ENCODE data around the gene KANK3. TPM values are rescaled to one million over a fixed set of nuclear protein-coding genes. Genes with fewer than 3 reads are reported as not detected.
A peak's percentile ranks its signal among the peaks of the same experiment; 100 is the strongest.

The KANK3 gene
- total and polyA plus RNA-seq, 2 donors, result 8.1 to 13.0 TPM

DNA sequence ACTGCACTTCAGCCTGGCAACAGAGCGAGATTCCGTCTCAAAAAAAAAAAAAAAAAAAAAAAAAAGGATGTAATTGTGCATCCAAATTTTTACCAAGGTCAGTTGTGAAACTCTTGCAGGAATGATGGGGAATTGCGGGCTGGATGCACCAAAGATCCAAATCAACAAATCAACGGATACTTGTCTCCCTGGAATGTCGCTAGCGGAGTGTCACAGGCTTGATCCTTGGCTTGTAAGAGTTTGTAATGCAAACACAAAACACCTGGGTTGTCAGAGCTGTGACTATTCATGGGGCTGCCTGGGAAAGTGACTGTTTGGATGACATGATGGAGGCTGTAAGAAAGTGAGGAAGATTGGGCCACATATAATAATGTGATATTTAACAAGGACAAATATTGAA lies 4.2 kb downstream of the KANK3 start:
- 63% methylated on average over 6 of the region's 6 CpGs for WGBS
- peaks cover 2% of the 10 kb centered on the region for H3K4me1 ChIP-seq (ENCODE audit: insufficient read depth)
- no peak overlapping the region for H3K27ac ChIP-seq (ENCODE audit: low read depth)
- no peaks in the 10 kb centered on the region for H3K36me3 ChIP-seq (ENCODE audit: insufficient read depth)
- no peak overlapping the region for H3K4me3 ChIP-seq (ENCODE audit: low read depth, low read length)
- no peak for DNase-seq (ENCODE audit: extremely low spot score)

DNA sequence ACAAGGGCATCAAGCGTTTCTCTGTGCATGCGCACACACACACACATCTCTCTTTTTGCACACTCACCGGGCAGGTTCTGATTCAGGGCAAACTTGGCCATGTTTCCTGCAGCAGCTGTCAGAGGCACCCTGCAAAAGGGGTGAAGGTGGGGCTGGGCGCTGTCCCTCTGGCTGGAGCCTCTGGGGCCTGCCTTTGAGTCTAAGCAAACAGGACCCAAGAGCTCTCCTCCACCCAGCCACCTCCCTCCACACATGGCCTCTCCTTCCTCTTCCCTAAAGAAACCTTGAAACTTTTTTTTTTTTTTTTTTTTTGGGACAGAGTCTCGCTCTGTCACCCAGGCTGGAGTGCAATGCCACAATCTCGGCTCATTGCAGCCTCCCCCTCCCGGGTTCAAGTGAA lies 5.3 kb downstream of the KANK3 start:
- DNase-seq (ENCODE audit: extremely low spot score), result no peak
- no peak overlapping the region for H3K27ac ChIP-seq (ENCODE audit: low read depth)
- peaks cover 2% of the 10 kb centered on the region for H3K4me1 ChIP-seq (ENCODE audit: insufficient read depth)
- H3K4me3 ChIP-seq (ENCODE audit: low read depth, low read length), result no peak overlapping the region
- WGBS, result 84% methylated on average over 7 of the region's 7 CpGs
- no peaks in the 10 kb centered on the region for H3K36me3 ChIP-seq (ENCODE audit: insufficient read depth)

DNA sequence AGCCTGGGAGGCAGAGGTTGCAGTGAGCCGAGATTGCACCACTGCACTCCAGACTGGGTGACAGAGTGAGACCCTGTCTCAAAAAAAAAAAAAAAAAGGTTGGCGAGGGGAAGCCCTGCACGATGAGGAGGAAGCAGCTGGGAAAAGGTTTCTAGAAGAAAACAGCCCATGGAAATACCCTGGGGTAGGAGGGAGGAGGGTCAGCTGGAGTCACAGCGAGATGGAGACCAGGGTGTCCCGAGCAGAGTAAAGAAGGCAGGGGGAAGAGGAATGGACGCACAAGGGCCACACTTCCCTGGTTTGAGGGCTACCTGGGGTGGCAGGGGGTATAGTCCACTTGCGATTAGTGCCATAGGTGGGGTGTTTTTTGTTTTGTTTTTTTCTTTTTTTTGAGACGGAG lies 6.4 kb downstream of the KANK3 start:
- peaks cover 2% of the 10 kb centered on the region for H3K4me1 ChIP-seq (ENCODE audit: insufficient read depth)
- no peaks in the 10 kb centered on the region for H3K36me3 ChIP-seq (ENCODE audit: insufficient read depth)
- 61% methylated on average over 8 of the region's 8 CpGs for WGBS

DNA sequence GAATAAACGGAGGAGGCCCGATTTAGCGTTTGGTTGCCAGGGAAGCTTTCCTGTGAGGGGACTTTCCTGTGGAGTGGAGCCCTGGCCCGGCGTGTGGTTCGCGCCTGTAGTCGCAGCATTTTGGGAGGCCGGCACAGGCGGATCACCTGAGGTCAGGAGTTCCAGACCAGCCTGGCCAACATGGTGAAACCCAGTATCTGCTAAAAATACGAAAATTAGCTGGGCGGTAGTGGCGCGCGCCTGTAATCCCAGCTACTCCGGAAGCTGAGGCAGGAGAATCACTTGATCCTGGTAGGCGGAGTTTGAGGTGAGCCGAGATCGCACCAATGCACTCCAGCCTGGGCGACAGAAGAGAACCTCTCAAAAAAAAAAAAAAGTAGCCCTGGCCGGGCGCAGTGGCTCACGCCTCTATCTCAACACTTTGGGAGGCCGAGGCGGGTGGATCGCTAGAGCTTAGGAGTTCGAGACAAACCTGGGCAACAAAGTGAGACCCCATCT lies 6.9 kb downstream of the KANK3 start:
- H3K4me3 ChIP-seq (ENCODE audit: low read depth, low read length), result no peak overlapping the region
- H3K27ac ChIP-seq (ENCODE audit: low read depth), result no peak overlapping the region
- peaks cover 2% of the 10 kb centered on the region for H3K4me1 ChIP-seq (ENCODE audit: insufficient read depth)
- H3K36me3 ChIP-seq (ENCODE audit: insufficient read depth), result no peaks in the 10 kb centered on the region
- 32% methylated on average over 27 of the region's 27 CpGs for WGBS
- DNase-seq (ENCODE audit: extremely low spot score), result no peak

More for the DNA sequence above, 6.4 kb downstream of the KANK3 start:
- no peak overlapping the region for H3K4me3 ChIP-seq (ENCODE audit: low read depth, low read length)
- no peak overlapping the region for H3K27ac ChIP-seq (ENCODE audit: low read depth)
- DNase-seq (ENCODE audit: extremely low spot score), result no peak

DNA sequence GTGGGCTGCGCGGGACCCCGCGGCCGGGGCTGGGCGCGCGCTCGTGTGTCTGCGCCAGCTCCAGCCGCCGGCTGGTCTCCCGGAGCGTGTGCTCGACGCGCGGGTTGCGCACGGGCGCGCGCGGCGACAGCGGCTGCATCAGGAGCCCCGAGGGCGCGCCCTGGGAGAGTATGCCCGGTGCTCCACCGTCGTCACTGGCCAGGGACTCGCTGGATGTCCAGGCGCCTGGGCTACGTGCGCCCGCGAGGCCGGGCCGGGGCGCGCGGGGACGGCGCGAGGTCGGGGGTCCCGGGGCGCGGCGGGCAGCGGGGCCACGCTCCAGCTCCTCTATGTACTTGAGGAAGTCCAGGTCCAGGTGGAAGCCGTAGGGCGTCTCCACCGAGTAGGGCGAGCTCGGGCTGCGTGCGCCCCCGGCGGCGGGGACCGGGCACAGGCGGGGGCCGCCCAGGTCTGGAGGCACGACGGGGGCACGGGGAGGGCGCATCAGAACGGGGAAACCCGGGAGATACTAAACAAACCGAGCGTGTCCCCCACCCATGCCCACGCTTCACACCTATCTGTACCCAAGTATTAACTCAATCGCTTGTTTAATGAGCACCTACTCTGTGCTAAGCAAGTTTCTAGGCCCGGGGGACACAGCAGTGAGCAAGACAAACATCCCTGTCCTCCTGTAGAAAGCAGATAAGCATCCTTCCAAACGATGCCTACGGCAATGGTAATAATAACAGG lies 7.6 kb downstream of the KANK3 start:
- no peak for DNase-seq (ENCODE audit: extremely low spot score)
- no peaks in the 10 kb centered on the region for H3K36me3 ChIP-seq (ENCODE audit: insufficient read depth)
- peak overlapping the region; percentile 38 for H3K4me3 ChIP-seq (ENCODE audit: low read depth, low read length)
- WGBS, result 16% methylated on average over 79 of the region's 79 CpGs
- peaks cover 2% of the 10 kb centered on the region for H3K4me1 ChIP-seq (ENCODE audit: insufficient read depth)
- no peak overlapping the region for H3K27ac ChIP-seq (ENCODE audit: low read depth)

DNA sequence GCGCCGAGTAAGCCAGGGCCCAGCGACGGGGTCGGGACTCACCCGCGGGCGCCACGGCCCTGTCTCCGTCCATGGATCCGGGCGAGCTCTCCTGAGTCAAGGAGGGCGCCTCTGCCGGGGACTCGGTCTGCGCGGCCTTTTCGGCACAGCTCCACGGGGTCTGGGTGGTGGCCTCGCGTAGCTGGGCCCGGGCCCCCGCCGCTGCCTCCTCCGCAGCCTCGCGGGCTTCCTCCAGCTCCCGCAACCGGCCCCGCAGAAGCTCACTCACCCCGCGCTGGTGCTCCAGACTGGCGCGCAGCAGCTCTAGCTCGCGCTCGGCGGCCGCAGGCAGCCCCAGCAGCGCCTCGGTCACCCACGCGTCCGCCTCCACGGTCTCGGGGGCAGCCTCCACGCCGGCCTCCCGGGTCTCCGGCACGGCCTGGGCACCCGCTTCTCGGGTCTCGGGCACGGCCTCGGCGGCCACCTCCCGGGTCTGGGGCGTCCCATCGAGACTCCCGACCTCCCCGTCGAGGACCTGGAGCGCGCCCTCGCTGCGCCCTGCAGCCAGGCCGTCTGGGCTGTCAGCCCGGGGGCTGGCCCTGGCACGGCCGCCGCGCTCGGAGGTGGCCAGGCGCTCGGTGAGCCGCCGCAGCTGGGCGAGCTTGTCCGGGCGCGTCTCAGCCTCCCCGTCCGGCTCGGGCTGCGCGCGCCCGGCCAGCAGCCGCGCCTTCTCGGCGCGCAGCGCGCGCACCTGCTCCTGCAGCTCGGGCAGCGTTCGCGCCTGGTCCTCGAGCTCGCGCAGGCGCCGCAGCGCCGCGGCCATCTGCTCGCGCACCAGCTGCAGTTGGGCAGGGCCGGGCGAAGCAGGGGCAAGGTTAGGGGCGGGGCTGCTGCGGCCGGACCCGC lies 8.4 kb downstream of the KANK3 start:
- 10% methylated on average over 117 of the region's 117 CpGs for WGBS
- H3K36me3 ChIP-seq (ENCODE audit: insufficient read depth), result no peaks in the 10 kb centered on the region
- peak overlapping the region; percentile 38 for H3K4me3 ChIP-seq (ENCODE audit: low read depth, low read length)
- H3K27ac ChIP-seq (ENCODE audit: low read depth), result no peak overlapping the region
- no peak for DNase-seq (ENCODE audit: extremely low spot score)
- H3K4me1 ChIP-seq (ENCODE audit: insufficient read depth), result peaks cover 2% of the 10 kb centered on the region

DNA sequence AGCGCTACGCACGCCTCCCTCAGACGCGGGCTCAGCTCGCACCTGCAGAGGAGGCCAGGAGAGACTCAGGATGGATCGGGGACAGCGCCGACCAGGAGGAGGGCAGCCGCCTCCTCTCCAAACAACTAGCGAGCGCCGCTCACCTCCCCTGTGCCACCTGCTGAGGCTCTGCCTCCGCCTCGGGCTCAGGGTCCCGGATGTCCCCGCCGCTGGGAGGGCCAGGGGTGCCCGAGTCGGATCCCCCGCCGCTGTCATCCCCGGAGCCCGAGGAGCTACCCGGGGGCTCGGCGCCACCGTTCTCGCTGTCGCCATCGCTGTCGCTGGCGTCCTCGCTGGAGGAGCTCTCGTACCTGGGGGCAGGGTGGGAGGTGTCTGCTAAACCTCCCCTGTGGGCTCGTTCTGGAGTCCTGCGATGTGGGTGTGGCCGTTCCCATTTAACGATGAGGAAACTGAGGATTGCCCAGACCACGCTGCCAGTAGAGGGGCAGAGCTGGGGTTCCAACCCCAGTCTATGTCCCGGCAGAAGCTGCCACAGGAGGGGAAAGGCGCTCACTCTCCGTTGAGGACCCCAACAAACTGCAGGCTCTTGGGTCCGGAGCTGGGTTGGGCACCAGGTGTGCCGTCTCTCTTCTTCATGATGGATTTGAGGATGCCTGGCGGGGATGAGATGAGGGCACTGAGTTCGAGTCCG lies 9.2 kb downstream of the KANK3 start:
- 18% methylated on average over 48 of the region's 48 CpGs for WGBS
- H3K4me1 ChIP-seq (ENCODE audit: insufficient read depth), result peaks cover 2% of the 10 kb centered on the region
- H3K36me3 ChIP-seq (ENCODE audit: insufficient read depth), result no peaks in the 10 kb centered on the region
- DNase-seq (ENCODE audit: extremely low spot score), result no peak
- no peak overlapping the region for H3K27ac ChIP-seq (ENCODE audit: low read depth)
- H3K4me3 ChIP-seq (ENCODE audit: low read depth, low read length), result no peak overlapping the region

DNA sequence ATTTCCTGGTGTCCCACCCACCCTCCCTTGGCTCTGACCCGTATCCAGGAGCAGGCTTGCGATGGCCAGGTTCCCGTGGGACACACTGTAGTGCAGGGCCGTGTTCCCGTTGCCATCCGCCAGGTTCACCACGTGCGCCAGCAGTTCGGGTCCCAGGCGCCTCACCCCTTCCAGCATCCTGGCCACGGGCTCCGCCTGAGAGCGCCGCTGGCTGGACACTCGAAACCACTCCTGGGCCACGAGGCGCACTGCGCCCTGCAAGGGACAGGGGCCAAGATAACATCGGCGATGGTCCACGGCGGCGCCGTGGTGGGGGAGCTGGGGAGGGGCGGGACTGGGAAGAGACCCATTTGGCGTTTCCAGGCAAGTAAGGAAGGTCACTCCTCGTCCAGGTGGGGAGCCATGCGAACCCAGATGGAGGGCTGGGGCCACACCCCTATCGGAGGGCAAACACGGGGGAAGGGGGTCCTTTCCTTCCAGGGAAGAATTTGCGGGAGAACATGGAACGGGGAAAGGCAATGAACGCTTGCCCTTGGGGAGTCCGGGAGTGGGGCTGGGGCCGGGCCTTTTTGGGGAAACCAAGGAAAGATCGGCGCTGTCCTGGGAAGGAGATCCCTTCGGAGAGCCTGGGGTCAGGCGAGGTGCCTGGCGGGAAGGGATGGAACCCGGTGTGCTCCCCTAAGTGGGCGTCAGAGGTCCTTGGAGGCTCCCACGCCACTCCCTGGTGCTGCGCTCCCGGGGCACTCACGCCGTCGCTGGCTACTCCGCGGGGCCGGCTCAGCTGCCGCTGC lies 9.9 kb downstream of the KANK3 start:
- H3K4me1 ChIP-seq (ENCODE audit: insufficient read depth), result peaks cover 2% of the 10 kb centered on the region
- H3K4me3 ChIP-seq (ENCODE audit: low read depth, low read length), result no peak overlapping the region
- H3K36me3 ChIP-seq (ENCODE audit: insufficient read depth), result no peaks in the 10 kb centered on the region
- 15% methylated on average over 52 of the region's 52 CpGs for WGBS
- no peak for DNase-seq (ENCODE audit: extremely low spot score)
- H3K27ac ChIP-seq (ENCODE audit: low read depth), result no peak overlapping the region

DNA sequence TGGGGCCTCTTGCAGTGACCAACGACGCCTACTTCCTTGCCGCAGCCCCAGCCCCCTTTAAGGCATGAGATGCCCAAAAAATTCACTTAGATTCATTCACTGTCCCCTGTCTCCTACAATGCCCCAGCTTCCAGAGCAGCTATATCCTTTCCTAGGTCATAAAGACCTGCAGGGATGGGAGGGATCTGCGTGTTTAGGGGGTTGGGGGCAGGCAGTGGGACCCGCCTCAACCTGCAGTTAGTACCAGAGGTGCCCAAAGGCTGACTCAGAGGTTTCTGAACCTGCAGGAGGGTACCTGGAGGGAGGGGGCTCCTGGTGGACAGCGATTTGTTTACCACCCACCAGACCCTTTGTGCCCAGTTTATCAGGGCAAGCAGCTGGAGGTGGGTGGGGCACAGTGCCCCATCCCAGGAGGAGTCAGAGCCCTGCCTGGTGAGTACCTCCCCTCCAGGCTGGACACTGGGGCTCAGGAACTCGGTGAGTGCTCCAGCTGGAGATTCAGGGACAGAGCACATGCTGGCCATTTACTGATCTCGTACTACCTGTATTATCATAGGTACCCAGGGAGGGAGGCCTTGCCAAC lies 11.7 kb downstream of the KANK3 start:
- WGBS, result 71% methylated on average over 8 of the region's 8 CpGs
- DNase-seq (ENCODE audit: extremely low spot score), result no peak
- Histone ChIP-seq H3K27ac (ENCODE audit: low read depth) (no peak overlapping the region), H3K4me3 (ENCODE audit: low read depth, low read length) (no peak overlapping the region), H3K4me1 (ENCODE audit: insufficient read depth) (peaks cover 2% of the 10 kb centered on the region), H3K36me3 (ENCODE audit: insufficient read depth) (no peaks in the 10 kb centered on the region)

DNA sequence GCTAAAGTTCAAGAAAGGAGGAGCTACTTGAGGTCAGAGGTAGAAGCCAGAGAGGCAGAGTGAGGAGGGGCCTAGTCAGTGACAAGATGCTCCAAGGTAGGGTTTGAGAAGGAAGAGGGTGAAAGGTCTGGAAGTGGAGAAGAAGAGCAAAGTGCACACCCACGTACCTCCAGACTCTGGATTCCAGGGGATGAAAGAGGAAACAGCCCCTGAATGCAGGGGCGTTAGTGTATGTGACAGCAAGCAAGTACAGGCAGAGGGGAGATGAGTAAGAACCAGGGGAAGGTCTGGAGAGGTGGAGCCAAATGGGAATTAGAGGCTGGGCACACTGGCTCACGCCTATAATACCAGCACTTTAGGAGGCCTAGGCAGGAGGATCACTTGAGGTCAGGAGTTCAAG lies 13.1 kb downstream of the KANK3 start:
- 77% methylated on average over 3 of the region's 3 CpGs for WGBS
- Histone ChIP-seq H3K4me1 (ENCODE audit: insufficient read depth) (peaks cover 2% of the 10 kb centered on the region), H3K27ac (ENCODE audit: low read depth) (no peak overlapping the region), H3K4me3 (ENCODE audit: low read depth, low read length) (no peak overlapping the region), H3K36me3 (ENCODE audit: insufficient read depth) (no peaks in the 10 kb centered on the region)
- no peak for DNase-seq (ENCODE audit: extremely low spot score)

DNA sequence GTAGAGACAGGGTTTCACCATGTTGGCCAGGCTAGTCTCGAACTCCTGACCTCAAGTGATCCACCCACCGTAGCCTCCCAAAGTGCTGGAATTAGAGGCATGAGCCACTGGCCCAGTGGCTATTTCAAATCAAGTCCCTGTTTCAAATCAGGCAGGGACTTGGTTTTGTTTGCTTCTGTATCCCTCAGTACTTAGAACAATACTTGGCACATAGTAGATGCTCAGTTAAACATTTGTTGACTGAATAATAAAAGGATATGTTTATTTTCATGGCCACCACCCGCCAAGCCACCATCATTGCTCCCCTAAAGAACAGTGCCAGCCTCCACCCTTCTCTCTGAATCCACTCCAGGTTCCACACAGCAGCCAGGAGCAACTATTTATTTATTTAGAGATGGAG lies 17.6 kb downstream of the KANK3 start:
- 92% methylated on average over 3 of the region's 3 CpGs for whole genome bisulfite sequencing
- DNase-seq (ENCODE audit: extremely low spot score), result no peak
- Histone ChIP-seq H3K4me3 (ENCODE audit: low read depth, low read length) (no peak overlapping the region), H3K27ac (ENCODE audit: low read depth) (no peak overlapping the region), H3K36me3 (ENCODE audit: insufficient read depth) (no peaks in the 10 kb centered on the region), H3K4me1 (ENCODE audit: insufficient read depth) (no peaks in the 10 kb centered on the region)

DNA sequence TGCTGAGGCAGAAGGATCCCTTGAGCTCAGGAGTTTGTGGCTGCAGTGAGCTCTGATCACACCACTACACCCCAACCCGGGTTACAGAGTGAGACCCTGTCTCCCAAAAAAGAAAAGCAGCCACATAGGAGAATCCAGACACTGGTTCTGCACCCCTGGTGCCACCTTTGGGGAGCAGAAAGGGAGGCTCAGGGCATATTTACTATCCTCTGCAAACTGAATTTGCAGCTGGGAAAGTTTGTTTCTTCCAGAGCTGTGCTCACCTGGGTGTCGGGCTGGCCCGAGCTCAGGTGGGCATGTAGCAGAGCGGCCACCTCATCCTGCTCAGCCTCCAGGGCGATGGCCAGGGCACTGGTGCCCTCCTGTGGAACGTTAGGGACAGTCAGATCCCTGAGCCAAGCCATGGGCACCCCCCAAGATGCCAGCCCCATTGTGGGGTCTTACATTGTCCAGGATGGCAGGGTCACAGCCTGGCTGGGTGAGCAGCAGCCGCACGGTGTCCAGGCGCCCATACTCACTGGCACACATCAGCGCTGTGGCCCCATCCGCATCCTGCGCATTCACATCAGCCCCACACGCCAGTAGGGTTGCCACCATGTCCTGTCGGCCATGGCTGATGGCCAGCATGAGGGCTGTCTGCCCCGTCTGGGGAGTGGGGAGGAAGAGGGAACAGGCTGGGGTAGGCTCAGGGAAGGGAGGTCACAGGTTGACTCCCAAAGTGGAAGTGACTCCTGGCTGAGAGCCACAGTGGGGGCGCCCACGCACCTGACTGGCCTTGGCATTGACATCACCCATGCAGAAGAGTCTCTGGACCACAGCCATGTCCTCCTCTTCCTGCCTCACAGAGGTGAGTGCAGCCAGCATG lies 18.6 kb downstream of the KANK3 start:
- DNase-seq (ENCODE audit: extremely low spot score), result no peak
- WGBS, result 71% methylated on average over 17 of the region's 17 CpGs
- no peaks in the 10 kb centered on the region for H3K36me3 ChIP-seq (ENCODE audit: insufficient read depth)
- H3K4me1 ChIP-seq (ENCODE audit: insufficient read depth), result no peaks in the 10 kb centered on the region
- no peak overlapping the region for H3K4me3 ChIP-seq (ENCODE audit: low read depth, low read length)
- H3K27ac ChIP-seq (ENCODE audit: low read depth), result no peak overlapping the region

Measured in urinary bladder (tissue), 4 donors.